CD4-positive, alpha-beta memory T cell (primary cell): ENCODE results near the gene ERICH6. TPM values are rescaled to one million over a fixed set of nuclear protein-coding genes. Genes with fewer than 3 reads are reported as not detected.
A peak's percentile ranks its signal among the peaks of the same experiment; 100 is the strongest.

Source experiments
- CTCF ChIA-PET: fragments of 350-600 bp; sonication (Branson Sonifier 250); formaldehyde crosslinking; loops from one replicate; lab custom pipeline; 2021; ENCODE audit warnings: inconsistent platforms; ENCODE audit not compliant: partially characterized antibody; lab: Charles Lee
- POLR2A ChIA-PET: fragments of 350-600 bp; sonication (Branson Sonifier 250); formaldehyde crosslinking; loops from one replicate; lab custom pipeline; 2021; ENCODE audit not compliant: partially characterized antibody; lab: Charles Lee
- DNase-seq, 5 donors: peaks; one replicate each; pipeline versions ENCODE4 v3.0.0 to v3.0.0-alpha.2; 2020 to 2022; ENCODE audit warnings: mixed read lengths in 1 of 5
- H3K27ac ChIP-seq: one replicate; pipeline ENCODE4 v1.7.0; 2013; ENCODE audit warnings: low read depth, low read length
- H3K27me3 ChIP-seq: 2 replicates; pipeline ENCODE4 v1.7.0; 2013; ENCODE audit warnings: mild to moderate bottlenecking, low read length, moderate library complexity; ENCODE audit not compliant: insufficient read depth
- H3K36me3 ChIP-seq: 2 replicates; pipeline ENCODE4 v1.7.0; 2013; ENCODE audit warnings: mild to moderate bottlenecking, low read length, moderate library complexity; ENCODE audit not compliant: insufficient read depth
- H3K4me1 ChIP-seq: 2 replicates; pipeline ENCODE4 v1.7.0; 2013; ENCODE audit warnings: mild to moderate bottlenecking, low read length, moderate library complexity; ENCODE audit not compliant: insufficient read depth
- H3K4me3 ChIP-seq, 2 donors: one replicate each; pipeline ENCODE4 v1.7.0; 2013; ENCODE audit warnings: low read length in 2 of 2, mild to moderate bottlenecking in 1 of 2
- H3K9me3 ChIP-seq, 2 donors: one replicate each; pipeline ENCODE4 v1.7.0; 2013; ENCODE audit warnings: low read length in 2 of 2, control low read depth in 1 of 2; ENCODE audit not compliant: control insufficient read depth in 1 of 2
- H3K27ac Mint-ChIP-seq, 7 donors: one replicate each; pipeline ENCODE4 v1.8.0; 2020 to 2021; ENCODE audit warnings: mixed read lengths in 7 of 7, mild to moderate bottlenecking in 6 of 7, inconsistent platforms in 3 of 7, moderate library complexity in 3 of 7
- H3K27me3 Mint-ChIP-seq, 2 donors: one replicate each; pipeline ENCODE4 v1.8.0; 2020 to 2021; ENCODE audit warnings: mixed read lengths in 2 of 2
- H3K36me3 Mint-ChIP-seq, 2 donors: one replicate each; pipeline ENCODE4 v1.8.0; 2020 to 2021; ENCODE audit warnings: mixed read lengths in 2 of 2, inconsistent platforms in 1 of 2, mild to moderate bottlenecking in 1 of 2
- H3K4me1 Mint-ChIP-seq, 4 donors: one replicate each; pipeline ENCODE4 v1.8.0; 2020 to 2021; ENCODE audit warnings: mixed read lengths in 4 of 4, mild to moderate bottlenecking in 1 of 4
- H3K4me3 Mint-ChIP-seq, 8 donors: one replicate each; pipeline ENCODE4 v1.8.0; 2020 to 2021; ENCODE audit warnings: mixed read lengths in 8 of 8, mild to moderate bottlenecking in 7 of 8, moderate library complexity in 6 of 8, inconsistent platforms in 3 of 8
- H3K9me3 Mint-ChIP-seq, 8 donors: one replicate each; pipeline ENCODE4 v1.8.0; 2020 to 2021; ENCODE audit warnings: mixed read lengths in 8 of 8, mild to moderate bottlenecking in 5 of 8, inconsistent platforms in 3 of 8, moderate library complexity in 1 of 8
- intact Hi-C: fragments of 100-400 bp; cut with micrococcal nuclease; formaldehyde crosslinking; loops from one replicate; pipeline ENCODE4 v1.15.1; 2023
- polyA plus RNA-seq, 2 donors: library from polyadenylated mRNA; unstranded; fragments of 300-500 nt; fragmentation: Illumina TruSeq; gene quantifications; one replicate each; pipeline ENCODE4 v1.2.3, GENCODE V29; 2021
- total RNA-seq, 2 experiments: library from RNA; stranded (reverse); gene quantifications; one replicate each; pipeline ENCODE4 v1.2.3, GENCODE V29; 2021

The ERICH6 gene
- total and polyA plus RNA-seq, 4 experiments from 2014 or later: 0.75 TPM; not detected in 3

DNA sequence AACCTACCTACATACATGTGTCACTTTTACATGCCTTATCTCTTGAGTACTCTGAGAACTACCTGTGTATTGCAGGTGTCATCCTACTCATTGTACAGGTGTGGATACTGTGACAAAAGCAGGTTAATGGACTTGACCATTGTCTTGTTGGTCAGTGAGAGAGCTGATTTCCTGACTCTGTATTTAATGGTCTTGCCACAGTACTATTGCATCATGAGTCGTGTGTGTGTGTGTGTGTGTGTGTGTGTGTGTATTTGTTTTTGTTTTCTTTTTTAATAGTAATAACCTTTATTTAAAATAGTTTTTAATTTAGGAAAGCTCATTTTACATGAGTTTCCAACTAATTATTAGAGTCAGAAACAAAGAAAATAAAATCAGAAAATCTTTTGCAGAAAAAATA is 92.9 kb downstream of the ERICH6 start:
- CTCF ChIA-PET: no interaction called here
- POLR2A ChIA-PET: interaction anchor here (1.0 to 1.1 kb wide), 3 partner anchors 8 to 1481 kb away, joined by 3 read pairs; partner anchors contain the start of gene HPS3
- Histone ChIP-seq H3K27me3 (no peaks in the 10 kb centered on the region), H3K27ac (no peak overlapping the region), H3K9me3 (no peaks in the 10 kb centered on the region), H3K4me1 (peaks cover 78% of the 10 kb centered on the region), H3K36me3 (peaks cover 7% of the 10 kb centered on the region), H3K4me3 (no peak overlapping the region)
- Mint-ChIP-seq H3K27ac (peak overlapping the region in 2 of 7 donors; percentile 41 to 61), H3K36me3 (peaks cover 30 to 50% of the 10 kb centered on the region in 2 donors), H3K4me1 (peaks cover 54 to 83% (median 71%) of the 10 kb centered on the region in 4 donors), H3K9me3 (peaks cover 0 to 5% (median 0%) of the 10 kb centered on the region in 8 donors), H3K4me3 (peak overlapping the region in 2 of 8 donors; percentile 30 to 57), H3K27me3 (no peaks in the 10 kb centered on the region)
- DNase-seq: no peak
- intact Hi-C loops: no loop called here

DNA sequence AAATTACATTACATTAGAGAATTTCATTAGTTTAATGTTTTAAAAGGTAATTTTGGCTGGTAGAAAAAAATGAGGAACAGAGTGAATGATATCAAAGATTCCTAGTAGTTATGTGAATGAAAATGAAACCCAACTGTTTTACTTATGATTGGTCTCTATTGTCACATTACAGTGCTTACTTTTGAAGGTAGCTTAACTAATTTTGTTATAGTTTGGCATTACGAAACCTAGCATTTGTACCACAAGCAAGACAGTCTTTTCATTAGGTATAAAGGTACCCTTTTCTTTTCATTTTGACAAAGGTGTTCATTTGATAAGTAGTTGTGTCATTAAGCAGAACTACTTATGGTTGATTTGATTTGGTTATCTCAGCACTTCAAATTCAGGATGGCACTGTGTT is 93.7 kb downstream of the ERICH6 start:
- no peaks in the 10 kb centered on the region for H3K27me3 Mint-ChIP-seq
- H3K4me3 Mint-ChIP-seq: peak overlapping the region in 5 of 8 donors; percentile 30 to 60 (median 53)
- CTCF ChIA-PET: no interaction called here
- H3K27ac Mint-ChIP-seq: peak overlapping the region in 2 of 7 donors; percentile 67 to 89
- peaks cover 34 to 51% of the 10 kb centered on the region in 2 donors for H3K36me3 Mint-ChIP-seq
- Histone ChIP-seq H3K4me1 (peaks cover 84% of the 10 kb centered on the region), H3K4me3 (no peak overlapping the region), H3K27ac (no peak overlapping the region), H3K36me3 (peaks cover 7% of the 10 kb centered on the region), H3K27me3 (no peaks in the 10 kb centered on the region), H3K9me3 (no peaks in the 10 kb centered on the region)
- peaks cover 0 to 5% (median 0%) of the 10 kb centered on the region in 8 donors for H3K9me3 Mint-ChIP-seq
- H3K4me1 Mint-ChIP-seq: peaks cover 59 to 91% (median 76%) of the 10 kb centered on the region in 4 donors
- no peak for DNase-seq
- POLR2A ChIA-PET: no interaction called here
- intact Hi-C loops: loop anchor here (5.0 to 10.0 kb wide), 3 partner anchors 38 to 795 kb away; partner anchors contain the start of genes PFN2 and RNF13

Other genes with a start within 250 kb of the ERICH6 start
- 100 to 1,000 TPM; 122 to 128 TPM for gene SERP1, start 157.4 kb downstream of the ERICH6 start, total RNA-seq
- gene SERP1, start 157.4 kb downstream of the ERICH6 start, polyA plus RNA-seq: 100 to 1,000 TPM; 107 to 129 TPM
- gene EIF2A, start 157.1 kb downstream of the ERICH6 start, total RNA-seq: 10 to 100 TPM; 90.8 to 95.3 TPM
- gene EIF2A, start 157.1 kb downstream of the ERICH6 start, polyA plus RNA-seq: 10 to 100 TPM; 49.3 to 58.9 TPM
- gene SELENOT, start 100.6 kb downstream of the ERICH6 start, total RNA-seq: 10 to 100 TPM; 71.8 to 87.1 TPM
- gene SELENOT, start 100.6 kb downstream of the ERICH6 start, polyA plus RNA-seq: 100 to 1,000 TPM; 294 to 408 TPM
- 10 to 100 TPM; 28.3 to 29.5 TPM for gene SIAH2, start 59.2 kb upstream of the ERICH6 start, total RNA-seq
- gene SIAH2, start 59.2 kb upstream of the ERICH6 start, polyA plus RNA-seq: 10 to 100 TPM; 35.9 to 48.3 TPM
- gene MINDY4B, start 201.5 kb upstream of the ERICH6 start, total RNA-seq: not detected
- not detected for gene MINDY4B, start 201.5 kb upstream of the ERICH6 start, polyA plus RNA-seq